Breast epithelium (tissue), 4 donors: ENCODE results near the gene MSI1. TPM values are rescaled to one million over a fixed set of nuclear protein-coding genes. Genes with fewer than 3 reads are reported as not detected.
"Not testable (repeated sequence)": the region's sequence is repeated elsewhere in the genome, so short reads cannot be mapped to it uniquely, and the experiment has no call there.

Source experiments
- DNase-seq, 2 donors: peaks; one replicate each; pipeline ENCODE4 v3.0.0-alpha.2; 2019; ENCODE audit warnings: low spot score in 2 of 2
- H3K27ac ChIP-seq, 2 donors: fragments of 200-600 bp; sonication (generic) in 1 of 2; one replicate each; pipeline ENCODE4 v1.5.1; 2016 to 2019; ENCODE audit warnings: mild to moderate bottlenecking in 1 of 2
- H3K27me3 ChIP-seq, 2 donors: fragments of 200-600 bp; sonication (generic) in 1 of 2; one replicate each; pipeline versions ENCODE4 v1.5.1 to v1.6.0; 2017 to 2019; ENCODE audit warnings: control low read depth in 1 of 2, mild to moderate bottlenecking in 1 of 2
- H3K36me3 ChIP-seq: fragments of 200-600 bp; one replicate; pipeline ENCODE4 v1.5.1; 2019
- H3K4me1 ChIP-seq, 2 donors: fragments of 200-600 bp; sonication (generic); one replicate each; pipeline ENCODE4 v1.5.1; 2016 to 2019; ENCODE audit warnings: control low read depth in 1 of 2
- H3K4me3 ChIP-seq, 3 donors: fragments of 200-600 bp; sonication (generic); 1 replicate in 2 of 3; 2 replicates in 1 of 3; pipeline ENCODE4 v1.5.1; 2016 to 2019; ENCODE audit warnings: mild to moderate bottlenecking in 3 of 3, moderate library complexity in 2 of 3
- H3K9me3 ChIP-seq, 2 donors: fragments of 200-600 bp; sonication (generic) in 1 of 2; one replicate each; pipeline ENCODE4 v1.5.1; 2016 to 2019; ENCODE audit warnings: control low read depth in 1 of 2
- POLR2A ChIP-seq: fragments of 450-650 bp; IDR thresholded peaks from one replicate; pipeline ENCODE4 v1.6.1; 2016; ENCODE audit warnings: antibody characterized with exemption, mild to moderate bottlenecking, moderate library complexity
- POLR2AphosphoS5 ChIP-seq, 3 donors: sonication (generic); formaldehyde crosslinking; IDR thresholded peaks; one replicate each; pipeline ENCODE4 v1.6.1; 2017; ENCODE audit warnings: antibody characterized with exemption in 3 of 3
- intact Hi-C: fragments of 100-400 bp; cut with DNase I; formaldehyde crosslinking; loops from one replicate; pipeline ENCODE4 v1.15.1; 2023; ENCODE audit warnings: low total_unique reads
- total RNA-seq, 3 donors: library from RNA; depleted of rRNA; stranded (reverse); fragments of >200 nt; gene quantifications; one replicate each; pipeline ENCODE4 v1.1.0, GENCODE V29; 2016
- TF ChIP-seq, protein P1 (sequence below), 3 donors: fragments of 450-650 bp; IDR thresholded peaks; one replicate each; pipeline ENCODE4 v1.5.1; 2016 to 2017; ENCODE audit warnings: antibody characterized with exemption in 3 of 3, mild to moderate bottlenecking in 3 of 3, moderate library complexity in 3 of 3

MSI1 gene
- total RNA-seq, 3 donors from 2014 or later: 0.59 to 2.0 TPM; not detected in 1

GRCh38 chr12:120339256-120339655 lies 29.7 kb downstream of the MSI1 start:
- Histone ChIP-seq H3K9me3 (no peaks in the 10 kb centered on the region), H3K4me1 (no peaks in the 10 kb centered on the region), H3K4me3 (no peak overlapping the region), H3K27ac (no peak overlapping the region), H3K36me3 (no peaks in the 10 kb centered on the region), H3K27me3 (no peaks in the 10 kb centered on the region)
- TF ChIP-seq POLR2A (no peak), POLR2AphosphoS5 (IDR thresholded peaks at IDR 0.05) (no peak)
- TF ChIP-seq, protein P1, sequence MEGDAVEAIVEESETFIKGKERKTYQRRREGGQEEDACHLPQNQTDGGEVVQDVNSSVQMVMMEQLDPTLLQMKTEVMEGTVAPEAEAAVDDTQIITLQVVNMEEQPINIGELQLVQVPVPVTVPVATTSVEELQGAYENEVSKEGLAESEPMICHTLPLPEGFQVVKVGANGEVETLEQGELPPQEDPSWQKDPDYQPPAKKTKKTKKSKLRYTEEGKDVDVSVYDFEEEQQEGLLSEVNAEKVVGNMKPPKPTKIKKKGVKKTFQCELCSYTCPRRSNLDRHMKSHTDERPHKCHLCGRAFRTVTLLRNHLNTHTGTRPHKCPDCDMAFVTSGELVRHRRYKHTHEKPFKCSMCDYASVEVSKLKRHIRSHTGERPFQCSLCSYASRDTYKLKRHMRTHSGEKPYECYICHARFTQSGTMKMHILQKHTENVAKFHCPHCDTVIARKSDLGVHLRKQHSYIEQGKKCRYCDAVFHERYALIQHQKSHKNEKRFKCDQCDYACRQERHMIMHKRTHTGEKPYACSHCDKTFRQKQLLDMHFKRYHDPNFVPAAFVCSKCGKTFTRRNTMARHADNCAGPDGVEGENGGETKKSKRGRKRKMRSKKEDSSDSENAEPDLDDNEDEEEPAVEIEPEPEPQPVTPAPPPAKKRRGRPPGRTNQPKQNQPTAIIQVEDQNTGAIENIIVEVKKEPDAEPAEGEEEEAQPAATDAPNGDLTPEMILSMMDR (IDR thresholded peaks at IDR 0.05): no peak
- no peak for DNase-seq
- intact Hi-C loops: no loop called here

DNA sequence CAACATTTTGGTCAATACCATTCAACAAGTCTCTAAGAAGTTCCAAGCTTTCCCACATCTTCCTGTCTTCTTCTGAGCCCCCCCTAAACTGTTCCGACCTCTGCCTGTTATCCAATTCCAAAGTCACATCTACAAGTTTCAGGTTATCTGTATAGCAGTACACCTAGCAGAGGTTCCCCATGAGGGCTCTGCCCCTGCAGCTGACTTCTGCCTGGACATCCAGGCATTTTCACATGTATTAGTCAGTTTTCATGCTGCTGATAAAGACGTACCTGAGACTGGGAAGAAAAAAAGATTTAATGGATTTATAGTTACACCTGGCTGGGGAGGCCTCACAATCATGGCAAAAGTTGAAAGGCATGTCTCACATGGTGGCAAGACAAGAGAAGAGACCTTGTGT lies 31.2 kb downstream of the MSI1 start:
- intact Hi-C loops: no loop called here
- Histone ChIP-seq H3K27me3 (no peaks in the 10 kb centered on the region), H3K4me1 (no peaks in the 10 kb centered on the region), H3K36me3 (no peaks in the 10 kb centered on the region), H3K9me3 (no peaks in the 10 kb centered on the region), H3K27ac (no peak overlapping the region), H3K4me3 (no peak overlapping the region)
- TF ChIP-seq POLR2A (no peak), POLR2AphosphoS5 (IDR thresholded peaks at IDR 0.05) (no peak)
- TF ChIP-seq, protein P1 (IDR thresholded peaks at IDR 0.05): no peak
- no peak for DNase-seq

GRCh38 chr12:120336392-120336791 lies 32.6 kb downstream of the MSI1 start:
- H3K4me1 ChIP-seq, intact Hi-C loops: not testable (repeated sequence)

DNA sequence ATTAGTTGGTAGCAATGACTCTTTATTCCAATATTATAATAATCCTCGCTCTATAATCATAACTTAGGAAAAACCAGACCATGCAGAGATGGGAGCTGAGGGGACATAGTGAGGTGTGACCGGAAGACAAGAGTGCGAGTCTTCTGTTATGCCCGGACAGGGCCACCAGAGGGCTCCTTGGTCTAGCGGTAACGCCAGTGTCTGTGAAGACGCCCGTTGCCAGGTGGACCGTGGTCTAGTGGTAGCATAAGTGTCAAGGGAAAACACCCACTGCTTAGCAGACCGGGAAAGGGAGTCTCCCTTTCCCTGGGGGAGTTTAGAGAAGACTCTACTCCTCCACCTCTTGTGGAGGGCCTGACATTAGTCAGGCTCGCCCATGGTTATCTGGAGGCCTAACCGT lies 33.5 kb downstream of the MSI1 start:
- H3K4me1 ChIP-seq, H3K27ac ChIP-seq, H3K36me3 ChIP-seq, intact Hi-C loops, H3K27me3 ChIP-seq, H3K4me3 ChIP-seq, H3K9me3 ChIP-seq: not testable (repeated sequence)
- TF ChIP-seq, protein P1 (IDR thresholded peaks at IDR 0.05): peak in 1 of 3 donors; percentile 55
- peak in 1 of 2 donors; percentile 37 for DNase-seq

More at GRCh38 chr12:120336392-120336791, 32.6 kb downstream of the MSI1 start:
- not testable (repeated sequence) for H3K9me3 ChIP-seq, H3K27ac ChIP-seq, H3K36me3 ChIP-seq, H3K4me3 ChIP-seq, H3K27me3 ChIP-seq, DNase-seq

DNA sequence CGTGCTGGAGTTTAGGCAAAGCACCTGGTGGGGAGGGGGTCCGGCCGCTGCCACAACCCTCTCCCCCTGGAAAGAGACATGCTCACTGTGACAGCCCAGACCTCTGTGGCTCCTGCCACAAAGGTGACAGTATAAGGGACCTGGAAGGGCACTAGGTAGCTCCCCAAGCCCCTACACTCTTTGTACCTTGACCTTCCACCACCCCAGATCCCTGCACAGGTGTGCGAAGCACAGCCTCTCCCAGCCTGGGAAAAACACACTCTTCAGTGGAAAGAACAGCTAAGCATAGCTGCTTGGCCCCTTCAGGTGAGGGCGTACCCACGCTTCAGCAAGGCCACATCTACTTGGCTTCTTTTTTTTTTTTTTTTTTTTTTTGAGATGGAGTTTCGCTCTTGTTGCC lies 36.4 kb downstream of the MSI1 start:
- DNase-seq: no peak
- TF ChIP-seq, protein P1 (IDR thresholded peaks at IDR 0.05): no peak
- TF ChIP-seq POLR2AphosphoS5 (IDR thresholded peaks at IDR 0.05) (no peak), POLR2A (no peak)
- H3K27me3 ChIP-seq: no peaks in the 10 kb centered on the region
- H3K27ac ChIP-seq: no peak overlapping the region
- no peak overlapping the region for H3K4me3 ChIP-seq
- intact Hi-C loops: no loop called here
- no peaks in the 10 kb centered on the region for H3K9me3 ChIP-seq
- H3K4me1 ChIP-seq: no peaks in the 10 kb centered on the region
- no peaks in the 10 kb centered on the region for H3K36me3 ChIP-seq

- no peaks in the 10 kb centered on the region for H3K4me1 ChIP-seq
- H3K27ac ChIP-seq: no peak overlapping the region
- no peak overlapping the region for H3K4me3 ChIP-seq
- no peaks in the 10 kb centered on the region for H3K9me3 ChIP-seq
- H3K36me3 ChIP-seq: no peaks in the 10 kb centered on the region
- H3K27me3 ChIP-seq: no peaks in the 10 kb centered on the region
- DNase-seq: no peak
- intact Hi-C loops: no loop called here
- TF ChIP-seq, protein P1 (IDR thresholded peaks at IDR 0.05): no peak
- TF ChIP-seq POLR2AphosphoS5 (IDR thresholded peaks at IDR 0.05) (no peak), POLR2A (no peak)
Measured at GRCh38 chr12:120332041-120332440, 36.9 kb downstream of the MSI1 start.
